ENCODE results near the gene POLR1G.

GRCh38 chr19:45418802-45419201 lies 12.4 kb downstream of the POLR1G start:
- TF ChIP-seq TAF1 (IDR thresholded peaks at IDR 0.05; ENCODE audit: borderline replicate concordance, insufficient read depth, low read length) (no peak), POLR2AphosphoS5 (IDR thresholded peaks at IDR 0.05; ENCODE audit: low read depth, low read length) (no peak), REST (IDR thresholded peaks at IDR 0.05; ENCODE audit: insufficient read depth in 1 of 2, low read depth in 2 of 2, low read length in 2 of 2) (no peak), SIN3A (IDR thresholded peaks at IDR 0.05; ENCODE audit: borderline replicate concordance, insufficient read depth, low read length) (no peak)

Measured in PFSK-1 (cell line).